ENCODE measurements around the gene SH3BP4.

Gene SH3BP4

GRCh38 chr2:234945339-234945873 lies 6.4 kb upstream of the SH3BP4 start:
- DNase-seq, result no peak

- DNase-seq, result no peak
Measured at GRCh38 chr2:234947556-234947955, 4.3 kb upstream of the SH3BP4 start.

GRCh38 chr2:234949762-234950434 lies 1.9 kb upstream of the SH3BP4 start:
- no peak for DNase-seq

- DNase-seq, result no peak
Measured at GRCh38 chr2:234950435-234950729, 1.4 kb upstream of the SH3BP4 start.

GRCh38 chr2:234950730-234951663 lies 820 bp upstream of the SH3BP4 start:
- DNase-seq, result no peak

- DNase-seq, result no peak
Measured at GRCh38 chr2:234952270-234953115, 676 bp downstream of the SH3BP4 start.

- DNase-seq, result no peak
Measured at GRCh38 chr2:234953116-234954031, 1.6 kb downstream of the SH3BP4 start.

- no peak for DNase-seq
Measured at GRCh38 chr2:234954551-234954992, 2.8 kb downstream of the SH3BP4 start.

GRCh38 chr2:234955091-234955591 lies 3.3 kb downstream of the SH3BP4 start:
- DNase-seq, result no peak

GRCh38 chr2:234955971-234956509 lies 4.2 kb downstream of the SH3BP4 start:
- DNase-seq, result no peak

- DNase-seq, result no peak
Measured at GRCh38 chr2:234957834-234958135, 6.0 kb downstream of the SH3BP4 start.

GRCh38 chr2:234958311-234958710 lies 6.5 kb downstream of the SH3BP4 start:
- no peak for DNase-seq

GRCh38 chr2:234958746-234959395 lies 7.1 kb downstream of the SH3BP4 start:
- DNase-seq, result no peak

GRCh38 chr2:234960175-234961088 lies 8.6 kb downstream of the SH3BP4 start:
- DNase-seq, result no peak

- no peak for DNase-seq
Measured at GRCh38 chr2:234961784-234962183, 10.0 kb downstream of the SH3BP4 start.

GRCh38 chr2:234963773-234964615 lies 12.2 kb downstream of the SH3BP4 start:
- DNase-seq, result no peak

GRCh38 chr2:234964631-234965461 lies 13.0 kb downstream of the SH3BP4 start:
- no peak for DNase-seq

- DNase-seq, result no peak
Measured at GRCh38 chr2:234966340-234966739, 14.5 kb downstream of the SH3BP4 start.

Measured in activated naive CD4-positive, alpha-beta T cell treated with anti-CD3 and anti-CD28 coated beads, Interleukin-2, amount 50 U/mL, for 16 hours (primary cell).